A673 (cell line): Measurements from ENCODE around the gene ZDHHC16. TPM values are rescaled to one million over a fixed set of nuclear protein-coding genes. Genes with fewer than 3 reads are reported as not detected.
"Not testable (repeated sequence)": the region's sequence is repeated elsewhere in the genome, so short reads cannot be mapped to it uniquely, and the experiment has no call there.

Experiments used
- BruUV-seq: library from RNA; stranded (reverse); fragments of 400-500 nt; replicated peaks from 2 replicates; lab custom pipeline; 2021; lab: Mats Ljungman, UMichigan
- CTCF ChIA-PET: fragments of 300-600 bp; sonication (Branson Sonifier 250); formaldehyde crosslinking; loops from one replicate; lab custom pipeline; 2022; ENCODE audit warnings: antibody characterized with exemption; lab: Charles Lee
- POLR2A ChIA-PET: fragments of 300-600 bp; sonication (Branson Sonifier 250); formaldehyde crosslinking; loops from one replicate; lab custom pipeline; 2022; ENCODE audit warnings: antibody characterized with exemption; ENCODE audit not compliant: low non-redundant PET; lab: Charles Lee
- DNase-seq: peaks from one replicate; pipeline ENCODE4 v3.0.0-alpha.2; 2015; ENCODE audit warnings: low spot score
- H3K27ac ChIP-seq: fragments of 200-600 bp; sonication (generic); 2 replicates; pipeline ENCODE4 v1.5.1; 2016; ENCODE audit warnings: mixed run types, low read depth, mild to moderate bottlenecking, mixed read lengths, antibody characterized with exemption, low read length; ENCODE audit not compliant: poor library complexity, severe bottlenecking
- H3K27me3 ChIP-seq: fragments of 200-600 bp; sonication (generic); replicated peaks from 2 replicates; pipeline ENCODE4 v1.6.1; 2017; ENCODE audit warnings: mixed run types, low read depth, mild to moderate bottlenecking, mixed read lengths, antibody characterized with exemption, low read length; ENCODE audit not compliant: insufficient read depth, poor library complexity
- H3K36me3 ChIP-seq: fragments of 200-600 bp; sonication (generic); 2 replicates; pipeline ENCODE4 v1.6.1; 2016; ENCODE audit warnings: mixed run types, mild to moderate bottlenecking, mixed read lengths, antibody characterized with exemption, low read length; ENCODE audit not compliant: insufficient read depth, poor library complexity, severe bottlenecking
- H3K4me1 ChIP-seq: fragments of 200-600 bp; sonication (generic); 2 replicates; pipeline ENCODE4 v1.6.1; 2017; ENCODE audit warnings: mixed run types, mild to moderate bottlenecking, mixed read lengths, antibody characterized with exemption, low read length; ENCODE audit not compliant: insufficient read depth, poor library complexity, severe bottlenecking
- H3K4me3 ChIP-seq: fragments of 200-600 bp; sonication (generic); 2 replicates; pipeline ENCODE4 v1.5.1; 2016; ENCODE audit warnings: low read depth, mixed run types, mild to moderate bottlenecking, mixed read lengths, low read length; ENCODE audit not compliant: poor library complexity, severe bottlenecking
- H3K9me3 ChIP-seq: fragments of 200-600 bp; sonication (generic); 2 replicates; pipeline ENCODE4 v1.6.1; 2016; ENCODE audit warnings: mixed run types, low read depth, mild to moderate bottlenecking, mixed read lengths, antibody characterized with exemption, low read length; ENCODE audit not compliant: poor library complexity, severe bottlenecking
- EZH2 ChIP-seq: fragments of 200-600 bp; sonication (generic); IDR thresholded peaks from 2 replicates; pipeline ENCODE4 v1.6.1; 2017; ENCODE audit warnings: borderline replicate concordance, low read depth, mild to moderate bottlenecking, mixed read lengths, antibody characterized with exemption, low read length; ENCODE audit not compliant: poor library complexity, severe bottlenecking
- intact Hi-C: fragments of 100-400 bp; cut with micrococcal nuclease; formaldehyde crosslinking; loops from one replicate; pipeline ENCODE4 v1.10.0; 2022; ENCODE audit not compliant: unreplicated experiment
- total RNA-seq: library from RNA; stranded (reverse); gene quantifications from 2 replicates; pipeline ENCODE4 v1.2.3, GENCODE V29; 2021
- TF ChIP-seq, protein P1 (sequence below): fragments of 300-800, 200-600 bp; sonication (generic); conservative IDR thresholded peaks from 2 replicates; pipeline ENCODE4 v1.5.1; 2017; ENCODE audit warnings: low read depth, mild to moderate bottlenecking, antibody characterized with exemption, low read length, moderate library complexity, mixed read lengths

Gene ZDHHC16
- total RNA-seq, 1 experiment from 2014 or later = 49.2 TPM

DNA sequence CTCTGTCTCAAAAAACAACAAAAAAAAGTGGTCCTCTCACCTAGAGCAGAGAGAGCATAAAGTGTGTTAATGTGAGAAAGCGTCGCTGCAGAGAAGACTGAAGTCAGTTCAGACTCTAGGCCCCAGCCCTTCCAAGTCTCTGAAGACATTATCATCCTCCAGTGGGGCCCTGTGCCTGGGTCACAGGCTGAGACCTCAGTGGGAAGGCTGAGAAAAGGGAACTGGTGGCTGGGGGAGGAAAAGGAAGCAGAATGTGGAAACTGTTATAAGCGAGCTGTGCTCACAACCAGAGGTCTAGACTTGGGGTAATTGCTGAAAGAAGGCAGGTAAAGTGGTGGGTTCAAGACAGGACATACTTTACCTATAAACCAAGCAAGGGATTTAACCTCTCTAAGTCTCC lies 39.9 kb upstream of the ZDHHC16 start:
- peaks cover 4% of the 10 kb centered on the region for H3K4me1 ChIP-seq
- CTCF ChIA-PET = no interaction called here
- TF ChIP-seq EZH2 = no peak
- TF ChIP-seq, protein P1, sequence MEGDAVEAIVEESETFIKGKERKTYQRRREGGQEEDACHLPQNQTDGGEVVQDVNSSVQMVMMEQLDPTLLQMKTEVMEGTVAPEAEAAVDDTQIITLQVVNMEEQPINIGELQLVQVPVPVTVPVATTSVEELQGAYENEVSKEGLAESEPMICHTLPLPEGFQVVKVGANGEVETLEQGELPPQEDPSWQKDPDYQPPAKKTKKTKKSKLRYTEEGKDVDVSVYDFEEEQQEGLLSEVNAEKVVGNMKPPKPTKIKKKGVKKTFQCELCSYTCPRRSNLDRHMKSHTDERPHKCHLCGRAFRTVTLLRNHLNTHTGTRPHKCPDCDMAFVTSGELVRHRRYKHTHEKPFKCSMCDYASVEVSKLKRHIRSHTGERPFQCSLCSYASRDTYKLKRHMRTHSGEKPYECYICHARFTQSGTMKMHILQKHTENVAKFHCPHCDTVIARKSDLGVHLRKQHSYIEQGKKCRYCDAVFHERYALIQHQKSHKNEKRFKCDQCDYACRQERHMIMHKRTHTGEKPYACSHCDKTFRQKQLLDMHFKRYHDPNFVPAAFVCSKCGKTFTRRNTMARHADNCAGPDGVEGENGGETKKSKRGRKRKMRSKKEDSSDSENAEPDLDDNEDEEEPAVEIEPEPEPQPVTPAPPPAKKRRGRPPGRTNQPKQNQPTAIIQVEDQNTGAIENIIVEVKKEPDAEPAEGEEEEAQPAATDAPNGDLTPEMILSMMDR = no peak
- no peaks in the 10 kb centered on the region for H3K27me3 ChIP-seq
- intact Hi-C loops = loop anchor here (2.0 kb wide), 1 partner anchor 207 kb away; no protein-coding TSS in a partner anchor
- H3K27ac ChIP-seq = no peak overlapping the region
- no peak for DNase-seq
- no peaks in the 10 kb centered on the region for H3K9me3 ChIP-seq
- no peaks in the 10 kb centered on the region for H3K36me3 ChIP-seq
- H3K4me3 ChIP-seq = no peak overlapping the region
- POLR2A ChIA-PET = no interaction called here
- BruUV-seq = no TSS peak

DNA sequence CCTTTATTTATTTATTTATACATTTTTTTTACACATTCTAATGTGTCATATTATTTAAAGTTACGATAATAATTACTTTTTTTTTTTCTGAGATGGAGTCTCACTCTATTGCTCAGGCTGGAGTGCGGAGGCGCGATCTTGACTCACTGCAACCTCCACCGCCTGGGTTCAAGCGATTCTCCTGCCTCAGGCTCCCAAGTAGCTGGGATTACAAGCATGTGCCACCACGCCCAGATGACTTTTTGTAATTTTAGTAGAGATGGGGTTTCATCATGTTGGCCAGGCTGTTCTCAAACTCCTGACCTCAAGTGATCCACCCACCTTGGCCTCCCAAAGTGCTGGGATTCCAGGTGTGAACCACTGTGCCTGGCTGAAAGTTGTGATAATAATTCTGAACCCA lies 39.5 kb upstream of the ZDHHC16 start:
- H3K4me1 ChIP-seq, H3K4me3 ChIP-seq, H3K27ac ChIP-seq, BruUV-seq, H3K9me3 ChIP-seq, DNase-seq, H3K27me3 ChIP-seq, POLR2A ChIA-PET, H3K36me3 ChIP-seq: not testable (repeated sequence)
- CTCF ChIA-PET = interaction anchor here (0.6 kb wide), 1 partner anchor 147 kb away, joined by 3 read pairs; no protein-coding TSS in a partner anchor
- intact Hi-C loops = loop anchor here (2.0 kb wide), 1 partner anchor 206 kb away; no protein-coding TSS in a partner anchor

DNA sequence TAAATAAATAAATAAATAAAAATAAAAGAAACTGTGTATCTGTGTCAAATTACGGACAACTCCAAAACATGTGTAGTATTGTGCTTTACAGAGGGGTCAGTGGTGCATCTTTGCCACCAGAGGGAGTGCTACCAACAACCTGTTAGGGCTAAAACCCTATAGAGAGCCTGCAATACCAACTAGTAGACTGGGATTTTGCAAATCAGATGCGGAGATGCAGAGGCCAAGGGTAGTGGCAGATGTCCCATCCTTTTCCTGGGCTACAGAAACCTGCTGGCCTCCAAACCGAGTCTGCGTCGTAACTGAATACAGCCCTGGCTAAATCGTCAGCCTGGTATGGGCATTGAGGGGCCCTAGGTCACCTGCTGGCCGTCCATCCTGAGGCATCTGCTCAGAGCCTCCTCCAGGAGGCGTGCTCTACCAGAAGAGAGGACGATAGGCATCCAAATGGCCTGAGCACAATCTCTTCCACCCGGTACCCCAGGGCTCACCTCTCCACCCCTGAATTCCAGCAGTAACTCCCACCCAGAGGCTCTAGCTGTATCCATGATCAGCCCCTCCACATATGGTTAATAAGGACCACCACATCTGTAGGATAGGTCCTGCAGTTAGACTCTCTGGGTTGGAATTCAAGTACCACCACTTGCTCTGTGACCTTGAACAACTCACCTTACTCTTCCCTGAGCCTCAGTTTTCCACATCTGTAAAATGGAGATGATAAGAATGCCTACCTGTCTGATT lies 38.6 kb upstream of the ZDHHC16 start:
- H3K4me1 ChIP-seq = no peaks in the 10 kb centered on the region
- no peaks in the 10 kb centered on the region for H3K9me3 ChIP-seq
- H3K27ac ChIP-seq = no peak overlapping the region
- no peaks in the 10 kb centered on the region for H3K36me3 ChIP-seq
- peak overlapping the region; percentile 20 for H3K4me3 ChIP-seq
- CTCF ChIA-PET = no interaction called here
- POLR2A ChIA-PET = no interaction called here
- intact Hi-C loops = loop anchor here (1.0 to 2.0 kb wide), 2 partner anchors 146 to 205 kb away; no protein-coding TSS in a partner anchor
- DNase-seq = peak; percentile 89
- no peaks in the 10 kb centered on the region for H3K27me3 ChIP-seq
- no TSS peak for BruUV-seq
- TF ChIP-seq, protein P1 = peak; percentile 82
- TF ChIP-seq EZH2 = no peak
